HepG2 (cell line): Measurements from ENCODE around the gene SLC27A2.

ENCODE experiments used
- ARID4A ChIP-seq: sonication (generic); formaldehyde crosslinking; IDR thresholded peaks from 2 replicates; pipeline ENCODE4 v1.5.0; 2020; ENCODE audit warnings: mild to moderate bottlenecking, missing genetic modification reagents, borderline replicate concordance
- CHD2 ChIP-seq: IDR thresholded peaks from 2 replicates; pipeline ENCODE4 v1.6.1; 2011; ENCODE audit warnings: low read depth, low read length, improper control_type of control experiment
- HNRNPUL1 ChIP-seq: fragments of 200-400 bp; formaldehyde crosslinking; IDR thresholded peaks from 2 replicates; pipeline ENCODE4 v1.6.1; 2017; ENCODE audit warnings: low read depth, mild to moderate bottlenecking, low read length, moderate library complexity
- MAX ChIP-seq: IDR thresholded peaks from 2 replicates; pipeline ENCODE4 v1.6.1; 2012; ENCODE audit warnings: inconsistent platforms
- MXI1 ChIP-seq: IDR thresholded peaks from 3 replicates; pipeline ENCODE4 v1.6.1; 2012; ENCODE audit warnings: low read depth, low read length, inconsistent platforms, borderline replicate concordance
- NFRKB ChIP-seq: fragments of 450-650 bp; IDR thresholded peaks from 2 replicates; pipeline ENCODE4 v1.6.1; 2017
- PRMT3 ChIP-seq: sonication (generic); formaldehyde crosslinking; IDR thresholded peaks from 2 replicates; pipeline ENCODE4 v1.8.1; 2022; ENCODE audit warnings: low read depth, mild to moderate bottlenecking, moderate library complexity, missing genetic modification reagents, borderline replicate concordance
- RNF2 ChIP-seq: fragments of 450-650 bp; conservative IDR thresholded peaks from 2 replicates; pipeline ENCODE4 v1.6.1; 2016; ENCODE audit warnings: low read depth
- SIX4 ChIP-seq: sonication (generic); formaldehyde crosslinking; IDR thresholded peaks from 2 replicates; pipeline ENCODE4 v1.4.0; 2020; ENCODE audit warnings: missing genetic modification reagents
- TAF15 ChIP-seq: fragments of 200-400 bp; formaldehyde crosslinking; IDR thresholded peaks from one replicate; pipeline ENCODE4 v1.6.1; 2018; ENCODE audit warnings: mild to moderate bottlenecking, low read depth, low read length; ENCODE audit not compliant: poor library complexity, severe bottlenecking
- TF ChIP-seq, protein P1 (sequence below): sonication (generic); formaldehyde crosslinking; conservative IDR thresholded peaks from 2 replicates; pipeline ENCODE4 v1.8.0; 2022; ENCODE audit warnings: missing genetic modification reagents
- TF ChIP-seq, protein P2 (sequence below): sonication (generic); formaldehyde crosslinking; IDR thresholded peaks from 2 replicates; pipeline ENCODE4 v1.5.0; 2020; ENCODE audit warnings: mild to moderate bottlenecking, missing genetic modification reagents, moderate library complexity
- TF ChIP-seq, protein P3 (sequence below): sonication (generic); formaldehyde crosslinking; IDR thresholded peaks from 2 replicates; pipeline ENCODE4 v1.4.0; 2020; ENCODE audit warnings: low read depth, missing genetic modification reagents
- TF ChIP-seq, protein P4 (sequence below): sonication (generic); formaldehyde crosslinking; IDR thresholded peaks from 2 replicates; pipeline ENCODE4 v1.4.0; 2020; ENCODE audit warnings: missing genetic modification reagents

- TF ChIP-seq RNF2 (no peak), PRMT3 (CRISPR knock-in tag) (no peak), MAX (no peak), CHD2 (no peak), SIX4 (CRISPR knock-in tag) (no peak), ARID4A (CRISPR knock-in tag) (no peak), NFRKB (no peak), MXI1 (no peak), HNRNPUL1 (no peak), TAF15 (no peak)
- TF ChIP-seq, protein P1, sequence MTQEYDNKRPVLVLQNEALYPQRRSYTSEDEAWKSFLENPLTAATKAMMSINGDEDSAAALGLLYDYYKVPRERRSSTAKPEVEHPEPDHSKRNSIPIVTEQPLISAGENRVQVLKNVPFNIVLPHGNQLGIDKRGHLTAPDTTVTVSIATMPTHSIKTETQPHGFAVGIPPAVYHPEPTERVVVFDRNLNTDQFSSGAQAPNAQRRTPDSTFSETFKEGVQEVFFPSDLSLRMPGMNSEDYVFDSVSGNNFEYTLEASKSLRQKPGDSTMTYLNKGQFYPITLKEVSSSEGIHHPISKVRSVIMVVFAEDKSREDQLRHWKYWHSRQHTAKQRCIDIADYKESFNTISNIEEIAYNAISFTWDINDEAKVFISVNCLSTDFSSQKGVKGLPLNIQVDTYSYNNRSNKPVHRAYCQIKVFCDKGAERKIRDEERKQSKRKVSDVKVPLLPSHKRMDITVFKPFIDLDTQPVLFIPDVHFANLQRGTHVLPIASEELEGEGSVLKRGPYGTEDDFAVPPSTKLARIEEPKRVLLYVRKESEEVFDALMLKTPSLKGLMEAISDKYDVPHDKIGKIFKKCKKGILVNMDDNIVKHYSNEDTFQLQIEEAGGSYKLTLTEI (CRISPR knock-in tag) = no peak
- TF ChIP-seq, protein P2, sequence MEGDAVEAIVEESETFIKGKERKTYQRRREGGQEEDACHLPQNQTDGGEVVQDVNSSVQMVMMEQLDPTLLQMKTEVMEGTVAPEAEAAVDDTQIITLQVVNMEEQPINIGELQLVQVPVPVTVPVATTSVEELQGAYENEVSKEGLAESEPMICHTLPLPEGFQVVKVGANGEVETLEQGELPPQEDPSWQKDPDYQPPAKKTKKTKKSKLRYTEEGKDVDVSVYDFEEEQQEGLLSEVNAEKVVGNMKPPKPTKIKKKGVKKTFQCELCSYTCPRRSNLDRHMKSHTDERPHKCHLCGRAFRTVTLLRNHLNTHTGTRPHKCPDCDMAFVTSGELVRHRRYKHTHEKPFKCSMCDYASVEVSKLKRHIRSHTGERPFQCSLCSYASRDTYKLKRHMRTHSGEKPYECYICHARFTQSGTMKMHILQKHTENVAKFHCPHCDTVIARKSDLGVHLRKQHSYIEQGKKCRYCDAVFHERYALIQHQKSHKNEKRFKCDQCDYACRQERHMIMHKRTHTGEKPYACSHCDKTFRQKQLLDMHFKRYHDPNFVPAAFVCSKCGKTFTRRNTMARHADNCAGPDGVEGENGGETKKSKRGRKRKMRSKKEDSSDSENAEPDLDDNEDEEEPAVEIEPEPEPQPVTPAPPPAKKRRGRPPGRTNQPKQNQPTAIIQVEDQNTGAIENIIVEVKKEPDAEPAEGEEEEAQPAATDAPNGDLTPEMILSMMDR (CRISPR knock-in tag) = no peak
- TF ChIP-seq, protein P3, sequence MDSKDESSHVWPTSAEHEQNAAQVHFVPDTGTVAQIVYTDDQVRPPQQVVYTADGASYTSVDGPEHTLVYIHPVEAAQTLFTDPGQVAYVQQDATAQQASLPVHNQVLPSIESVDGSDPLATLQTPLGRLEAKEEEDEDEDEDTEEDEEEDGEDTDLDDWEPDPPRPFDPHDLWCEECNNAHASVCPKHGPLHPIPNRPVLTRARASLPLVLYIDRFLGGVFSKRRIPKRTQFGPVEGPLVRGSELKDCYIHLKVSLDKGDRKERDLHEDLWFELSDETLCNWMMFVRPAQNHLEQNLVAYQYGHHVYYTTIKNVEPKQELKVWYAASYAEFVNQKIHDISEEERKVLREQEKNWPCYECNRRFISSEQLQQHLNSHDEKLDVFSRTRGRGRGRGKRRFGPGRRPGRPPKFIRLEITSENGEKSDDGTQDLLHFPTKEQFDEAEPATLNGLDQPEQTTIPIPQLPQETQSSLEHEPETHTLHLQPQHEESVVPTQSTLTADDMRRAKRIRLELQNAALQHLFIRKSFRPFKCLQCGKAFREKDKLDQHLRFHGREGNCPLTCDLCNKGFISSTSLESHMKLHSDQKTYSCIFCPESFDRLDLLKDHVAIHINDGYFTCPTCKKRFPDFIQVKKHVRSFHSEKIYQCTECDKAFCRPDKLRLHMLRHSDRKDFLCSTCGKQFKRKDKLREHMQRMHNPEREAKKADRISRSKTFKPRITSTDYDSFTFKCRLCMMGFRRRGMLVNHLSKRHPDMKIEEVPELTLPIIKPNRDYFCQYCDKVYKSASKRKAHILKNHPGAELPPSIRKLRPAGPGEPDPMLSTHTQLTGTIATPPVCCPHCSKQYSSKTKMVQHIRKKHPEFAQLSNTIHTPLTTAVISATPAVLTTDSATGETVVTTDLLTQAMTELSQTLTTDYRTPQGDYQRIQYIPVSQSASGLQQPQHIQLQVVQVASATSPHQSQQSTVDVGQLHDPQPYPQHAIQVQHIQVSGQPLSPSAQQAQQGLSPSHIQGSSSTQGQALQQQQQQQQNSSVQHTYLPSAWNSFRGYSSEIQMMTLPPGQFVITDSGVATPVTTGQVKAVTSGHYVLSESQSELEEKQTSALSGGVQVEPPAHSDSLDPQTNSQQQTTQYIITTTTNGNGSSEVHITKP (CRISPR knock-in tag) = no peak
- TF ChIP-seq, protein P4, sequence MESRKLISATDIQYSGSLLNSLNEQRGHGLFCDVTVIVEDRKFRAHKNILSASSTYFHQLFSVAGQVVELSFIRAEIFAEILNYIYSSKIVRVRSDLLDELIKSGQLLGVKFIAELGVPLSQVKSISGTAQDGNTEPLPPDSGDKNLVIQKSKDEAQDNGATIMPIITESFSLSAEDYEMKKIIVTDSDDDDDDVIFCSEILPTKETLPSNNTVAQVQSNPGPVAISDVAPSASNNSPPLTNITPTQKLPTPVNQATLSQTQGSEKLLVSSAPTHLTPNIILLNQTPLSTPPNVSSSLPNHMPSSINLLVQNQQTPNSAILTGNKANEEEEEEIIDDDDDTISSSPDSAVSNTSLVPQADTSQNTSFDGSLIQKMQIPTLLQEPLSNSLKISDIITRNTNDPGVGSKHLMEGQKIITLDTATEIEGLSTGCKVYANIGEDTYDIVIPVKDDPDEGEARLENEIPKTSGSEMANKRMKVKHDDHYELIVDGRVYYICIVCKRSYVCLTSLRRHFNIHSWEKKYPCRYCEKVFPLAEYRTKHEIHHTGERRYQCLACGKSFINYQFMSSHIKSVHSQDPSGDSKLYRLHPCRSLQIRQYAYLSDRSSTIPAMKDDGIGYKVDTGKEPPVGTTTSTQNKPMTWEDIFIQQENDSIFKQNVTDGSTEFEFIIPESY = no peak
Measured at GRCh38 chr15:50238255-50238654, 56.3 kb downstream of the SLC27A2 start.
